ENCODE measurements around the gene RAB36. TPM values are rescaled to one million over a fixed set of nuclear protein-coding genes. Genes with fewer than 3 reads are reported as not detected.

RAB36 gene
- total RNA-seq, 2 experiments from 2014 or later, result 0.77 to 0.87 TPM

GRCh38 chr22:23137468-23137867, 7.8 kb upstream of the RAB36 start:
- Histone ChIP-seq H3K27me3 (ENCODE audit: control insufficient read depth in 1 of 2, insufficient read depth in 2 of 2, low read length in 2 of 2) (no peaks in the 10 kb centered on the region), H3K4me1 (ENCODE audit: insufficient read depth, low read length) (peaks cover 62% of the 10 kb centered on the region), H3K9me3 (ENCODE audit: control insufficient read depth in 1 of 2, insufficient read depth in 1 of 2, low read length in 2 of 2) (no peaks in the 10 kb centered on the region), H3K36me3 (ENCODE audit: insufficient read depth, low read length) (no peaks in the 10 kb centered on the region), H3K27ac (ENCODE audit: low read depth in 1 of 2, low read length in 2 of 2) (peak overlapping the region; percentile 66 to 86), H3K4me3 (ENCODE audit: low read length) (no peak overlapping the region)
- H3K4me1 Mint-ChIP-seq (ENCODE audit: low read depth), result peaks cover 49% of the 10 kb centered on the region
- no peak for TF ChIP-seq CTCF (IDR thresholded peaks at IDR 0.05)
- no peaks in the 10 kb centered on the region for H3K9me3 Mint-ChIP-seq
- ChIA-PET CTCF (interaction anchor here (0.8 to 1.9 kb wide), 2 partner anchors 144 to 145 kb away, joined by 3 to 4 read pairs; no protein-coding TSS in a partner anchor), POLR2A (interaction anchor here (0.9 to 1.7 kb wide), 6 partner anchors 16 to 385 kb away, joined by 3 to 11 read pairs (median 4); partner anchors contain the start of gene GNAZ)
- intact Hi-C loops (cut with DNase I, micrococcal nuclease), result no loop called here
- peak overlapping the region; percentile 94 for H3K27ac Mint-ChIP-seq
- ATAC-seq (ENCODE audit: poor library complexity) (no peak), DNase-seq (no peak)
- H3K27me3 Mint-ChIP-seq, result no peaks in the 10 kb centered on the region
- H3K4me3 Mint-ChIP-seq, result peak overlapping the region; percentile 78
- H3K36me3 Mint-ChIP-seq (ENCODE audit: low read depth), result no peaks in the 10 kb centered on the region

- peak; percentile 21 for ATAC-seq (ENCODE audit: poor library complexity)
- no peak overlapping the region for H3K4me3 ChIP-seq (ENCODE audit: low read length)
These were observed 7.2 kb upstream of the RAB36 start for GRCh38 chr22:23137905-23138561.

More at GRCh38 chr22:23137905-23138561, 7.2 kb upstream of the RAB36 start:
- TF ChIP-seq CTCF (IDR thresholded peaks at IDR 0.05), result no peak
- H3K4me1 ChIP-seq (ENCODE audit: insufficient read depth, low read length), result peaks cover 67% of the 10 kb centered on the region
- intact Hi-C loops (cut with DNase I, micrococcal nuclease), result no loop called here
- peak in 11 of 14 experiments; percentile 19 to 90 (median 35) for DNase-seq
- no peaks in the 10 kb centered on the region for H3K36me3 ChIP-seq (ENCODE audit: insufficient read depth, low read length)
- ChIA-PET POLR2A (interaction anchor here (0.9 to 1.7 kb wide), 7 partner anchors 10 to 385 kb away, joined by 3 to 11 read pairs (median 4); partner anchors contain the start of gene GNAZ), CTCF (interaction anchor here (1.5 to 1.9 kb wide), 2 partner anchors 40 to 144 kb away, joined by 4 read pairs; no protein-coding TSS in a partner anchor)
- no peaks in the 10 kb centered on the region for H3K36me3 Mint-ChIP-seq (ENCODE audit: low read depth)
- peak overlapping the region; percentile 66 to 86 for H3K27ac ChIP-seq (ENCODE audit: low read depth in 1 of 2, low read length in 2 of 2)
- H3K27me3 ChIP-seq (ENCODE audit: control insufficient read depth in 1 of 2, insufficient read depth in 2 of 2, low read length in 2 of 2), result no peaks in the 10 kb centered on the region
- H3K4me1 Mint-ChIP-seq (ENCODE audit: low read depth), result peaks cover 54% of the 10 kb centered on the region
- peak overlapping the region; percentile 78 for H3K4me3 Mint-ChIP-seq
- peak overlapping the region; percentile 94 for H3K27ac Mint-ChIP-seq
- H3K27me3 Mint-ChIP-seq, result no peaks in the 10 kb centered on the region
- H3K9me3 ChIP-seq (ENCODE audit: control insufficient read depth in 1 of 2, insufficient read depth in 1 of 2, low read length in 2 of 2), result no peaks in the 10 kb centered on the region
- no peaks in the 10 kb centered on the region for H3K9me3 Mint-ChIP-seq

Measured in CD4-positive, alpha-beta T cell (primary cell).